ENCODE results near the gene NRCAM. TPM values are rescaled to one million over a fixed set of nuclear protein-coding genes. Genes with fewer than 3 reads are reported as not detected.
"Not testable (repeated sequence)": the region's sequence is repeated elsewhere in the genome, so short reads cannot be mapped to it uniquely, and the experiment has no call there.

The NRCAM gene
- 1 to 10 TPM; 1.1 to 6.1 (median 4.0) TPM for total RNA-seq

GRCh38 chr7:108455998-108456677 lies at the start of gene NRCAM:
NRCAM (minus strand) TSS chr7:108456436; CDS start chr7:108240064, 216,372 bp downstream.
- no peak for TF ChIP-seq CTCF (IDR thresholded peaks at IDR 0.05)
- no peak for TF ChIP-seq POLR2A (IDR thresholded peaks at IDR 0.05)
- WGBS, 2 donors, result 0 to 1% methylated on average over 27 of the region's 81 CpGs
- intact Hi-C loops (cut with DNase I; ENCODE audit: low total_unique reads), result no loop called here

GRCh38 chr7:108504576-108504975 lies 48.3 kb upstream of the NRCAM start:
- WGBS, 2 donors, result 90 to 100% methylated on average over 3 of the region's 3 CpGs
- H3K4me3 ChIP-seq (ENCODE audit: low read depth, poor library complexity, severe bottlenecking); DNase-seq (ENCODE audit: low spot score in 2 of 2); intact Hi-C loops (cut with DNase I; ENCODE audit: low total_unique reads): not testable (repeated sequence)

More at GRCh38 chr7:108455998-108456677, at the start of gene NRCAM:
- H3K4me3 ChIP-seq (ENCODE audit: low read depth, poor library complexity, severe bottlenecking), result peak within 1 kb of the TSS; percentile 21
- no peak for DNase-seq (ENCODE audit: low spot score in 2 of 2)

DNA sequence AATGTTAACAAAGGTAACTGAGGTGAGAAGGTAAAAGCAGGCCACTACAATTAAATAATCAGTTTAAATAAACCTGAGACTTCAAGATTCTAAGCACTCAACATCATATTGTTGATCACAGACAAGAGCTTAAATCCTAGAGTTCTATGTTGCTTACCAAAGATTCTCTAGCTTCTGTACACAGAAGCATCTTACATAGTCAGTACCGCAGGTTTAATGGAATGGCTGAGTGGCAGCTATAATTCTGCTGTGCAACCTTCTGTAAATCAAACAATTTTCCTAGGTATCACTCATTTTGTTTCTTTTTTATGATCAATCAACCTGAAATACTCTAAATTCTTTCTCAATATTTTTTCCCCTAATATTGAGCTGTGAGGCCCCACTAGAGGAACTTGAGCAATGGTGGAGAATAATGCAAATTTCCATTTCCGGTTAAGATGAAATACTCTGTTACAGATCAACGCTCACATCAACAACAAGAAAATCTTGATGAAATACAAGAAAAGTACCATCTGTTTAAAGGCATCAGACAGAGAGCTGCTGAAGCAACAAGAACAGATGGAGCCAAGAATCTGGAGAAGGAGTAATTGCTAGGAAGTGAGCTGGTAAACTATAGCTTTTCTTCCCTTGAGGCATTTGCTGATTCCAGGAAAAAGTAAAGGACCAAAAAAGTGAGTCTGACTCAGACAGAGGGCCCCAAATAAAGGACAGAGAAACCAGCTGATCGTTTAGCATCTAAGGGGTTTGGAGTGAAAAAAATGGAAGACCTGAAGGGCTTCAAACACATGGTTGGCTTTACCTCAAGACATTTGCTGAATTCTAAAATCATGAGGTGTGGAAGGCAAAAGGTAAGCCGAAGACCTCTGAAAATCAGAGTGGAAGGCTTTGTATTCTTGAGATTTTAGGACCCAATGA lies 47.1 kb upstream of the NRCAM start:
- intact Hi-C loops (cut with DNase I; ENCODE audit: low total_unique reads), result no loop called here
- 66 to 79% methylated on average over 5 of the region's 5 CpGs for whole genome bisulfite sequencing, 2 donors
- H3K4me3 ChIP-seq (ENCODE audit: low read depth, poor library complexity, severe bottlenecking), result no peak overlapping the region
- DNase-seq (ENCODE audit: low spot score in 2 of 2), result no peak
- no peak for TF ChIP-seq CTCF (IDR thresholded peaks at IDR 0.05)
- TF ChIP-seq POLR2A (IDR thresholded peaks at IDR 0.05), result no peak

DNA sequence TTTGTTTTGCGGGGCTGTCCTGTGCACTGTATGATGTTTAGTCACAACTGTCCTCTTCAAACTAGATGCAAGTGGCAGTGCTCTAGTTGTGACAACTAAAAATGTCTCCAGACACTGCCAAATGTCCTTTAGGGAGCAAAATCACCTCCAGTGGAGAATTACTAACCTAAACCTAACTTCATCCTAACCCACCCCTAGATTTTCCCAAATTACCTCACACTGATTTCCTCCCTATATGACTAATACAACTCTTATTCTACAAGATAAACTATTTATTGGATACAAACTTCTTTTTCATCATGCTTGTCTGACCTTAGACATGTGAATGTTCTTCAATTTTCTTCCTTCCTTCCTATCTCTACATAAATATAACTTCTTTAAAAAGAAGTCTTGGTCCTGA lies 43.3 kb upstream of the NRCAM start:
- no peak overlapping the region for H3K4me3 ChIP-seq (ENCODE audit: low read depth, poor library complexity, severe bottlenecking)
- TF ChIP-seq CTCF (IDR thresholded peaks at IDR 0.05) (no peak), POLR2A (IDR thresholded peaks at IDR 0.05) (no peak)
- no peak for DNase-seq (ENCODE audit: low spot score in 2 of 2)
- WGBS, 2 donors, result 95 to 97% methylated on average over 1 of the region's 1 CpG
- intact Hi-C loops (cut with DNase I; ENCODE audit: low total_unique reads), result no loop called here

DNA sequence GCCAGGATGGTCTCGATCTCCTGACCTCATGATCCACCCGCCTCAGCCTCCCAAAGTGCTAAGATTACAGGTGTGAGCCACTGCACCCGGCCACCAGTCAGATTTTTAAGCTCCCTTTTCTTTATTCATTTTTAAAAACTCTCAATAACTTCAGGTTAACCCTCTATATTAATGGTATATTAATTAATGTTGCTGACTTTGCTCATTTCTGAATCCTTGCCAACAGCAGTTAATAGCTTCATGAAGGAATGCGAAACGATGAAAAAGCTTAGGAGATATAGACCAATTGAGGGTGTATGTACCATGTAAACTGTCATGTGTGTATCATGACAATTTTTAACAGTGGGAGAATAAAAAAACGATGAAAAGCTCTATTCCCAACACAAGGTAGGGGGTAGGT lies 42.2 kb upstream of the NRCAM start:
- 88 to 91% methylated on average over 6 of the region's 6 CpGs for WGBS, 2 donors
- intact Hi-C loops (cut with DNase I; ENCODE audit: low total_unique reads), result no loop called here
- no peak overlapping the region for H3K4me3 ChIP-seq (ENCODE audit: low read depth, poor library complexity, severe bottlenecking)
- TF ChIP-seq CTCF (IDR thresholded peaks at IDR 0.05) (no peak), POLR2A (IDR thresholded peaks at IDR 0.05) (no peak)
- DNase-seq (ENCODE audit: low spot score in 2 of 2), result no peak

- DNase-seq (ENCODE audit: low spot score in 2 of 2), result peak in 1 of 2 donors; percentile 35
- TF ChIP-seq CTCF (IDR thresholded peaks at IDR 0.05) (peak in 1 of 3 donors; percentile 42), POLR2A (IDR thresholded peaks at IDR 0.05) (no peak)
- 87 to 89% methylated on average over 3 of the region's 3 CpGs for WGBS, 2 donors
- intact Hi-C loops (cut with DNase I; ENCODE audit: low total_unique reads), result no loop called here
- no peak overlapping the region for H3K4me3 ChIP-seq (ENCODE audit: low read depth, poor library complexity, severe bottlenecking)
Observed at GRCh38 chr7:108497082-108497725, 41.0 kb upstream of the NRCAM start.

Measured in lower leg skin (tissue), 4 donors.